ENCODE results near the gene DFFB.

DNA sequence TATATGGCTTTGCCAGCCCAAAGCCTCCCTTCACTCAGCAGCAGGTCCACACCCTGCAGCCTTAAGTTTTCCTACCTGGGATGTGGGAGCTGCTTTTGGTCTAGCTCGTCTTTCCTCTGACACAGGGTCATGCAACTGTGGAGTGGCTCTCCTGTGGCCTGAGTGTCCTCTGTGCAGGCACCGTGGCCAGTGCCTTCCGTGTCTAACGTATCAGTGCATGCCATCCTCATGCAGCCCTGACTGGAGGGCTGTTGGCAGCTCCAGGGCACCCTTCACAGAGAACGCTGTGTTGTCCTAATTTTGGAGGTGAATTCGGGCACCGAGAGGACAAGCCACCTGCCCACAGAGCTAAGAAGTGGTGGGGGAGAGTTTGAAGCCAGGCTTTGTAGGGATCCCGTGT lies 68.5 kb downstream of the DFFB start:
- TF ChIP-seq, protein P1, sequence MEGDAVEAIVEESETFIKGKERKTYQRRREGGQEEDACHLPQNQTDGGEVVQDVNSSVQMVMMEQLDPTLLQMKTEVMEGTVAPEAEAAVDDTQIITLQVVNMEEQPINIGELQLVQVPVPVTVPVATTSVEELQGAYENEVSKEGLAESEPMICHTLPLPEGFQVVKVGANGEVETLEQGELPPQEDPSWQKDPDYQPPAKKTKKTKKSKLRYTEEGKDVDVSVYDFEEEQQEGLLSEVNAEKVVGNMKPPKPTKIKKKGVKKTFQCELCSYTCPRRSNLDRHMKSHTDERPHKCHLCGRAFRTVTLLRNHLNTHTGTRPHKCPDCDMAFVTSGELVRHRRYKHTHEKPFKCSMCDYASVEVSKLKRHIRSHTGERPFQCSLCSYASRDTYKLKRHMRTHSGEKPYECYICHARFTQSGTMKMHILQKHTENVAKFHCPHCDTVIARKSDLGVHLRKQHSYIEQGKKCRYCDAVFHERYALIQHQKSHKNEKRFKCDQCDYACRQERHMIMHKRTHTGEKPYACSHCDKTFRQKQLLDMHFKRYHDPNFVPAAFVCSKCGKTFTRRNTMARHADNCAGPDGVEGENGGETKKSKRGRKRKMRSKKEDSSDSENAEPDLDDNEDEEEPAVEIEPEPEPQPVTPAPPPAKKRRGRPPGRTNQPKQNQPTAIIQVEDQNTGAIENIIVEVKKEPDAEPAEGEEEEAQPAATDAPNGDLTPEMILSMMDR (conservative IDR thresholded peaks at IDR 0.05; ENCODE audit: low read depth, low read length): no peak
- no peak for TF ChIP-seq RFX5 (IDR thresholded peaks at IDR 0.05; ENCODE audit: low read depth, low read length)
- no peak for TF ChIP-seq POLR2A (IDR thresholded peaks at IDR 0.05; ENCODE audit: low read depth, low read length)
- no peak for TF ChIP-seq RAD21 (IDR thresholded peaks at IDR 0.05; ENCODE audit: low read length)
- no peak for TF ChIP-seq MXI1 (IDR thresholded peaks at IDR 0.05; ENCODE audit: borderline replicate concordance, low read depth, low read length)
- TF ChIP-seq, protein P2, sequence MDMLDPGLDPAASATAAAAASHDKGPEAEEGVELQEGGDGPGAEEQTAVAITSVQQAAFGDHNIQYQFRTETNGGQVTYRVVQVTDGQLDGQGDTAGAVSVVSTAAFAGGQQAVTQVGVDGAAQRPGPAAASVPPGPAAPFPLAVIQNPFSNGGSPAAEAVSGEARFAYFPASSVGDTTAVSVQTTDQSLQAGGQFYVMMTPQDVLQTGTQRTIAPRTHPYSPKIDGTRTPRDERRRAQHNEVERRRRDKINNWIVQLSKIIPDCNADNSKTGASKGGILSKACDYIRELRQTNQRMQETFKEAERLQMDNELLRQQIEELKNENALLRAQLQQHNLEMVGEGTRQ (IDR thresholded peaks at IDR 0.05; ENCODE audit: low read depth, low read length): no peak
- no peak for TF ChIP-seq MAFK (IDR thresholded peaks at IDR 0.05; ENCODE audit: low read depth, low read length)
- no peak for TF ChIP-seq CEBPB (IDR thresholded peaks at IDR 0.05; ENCODE audit: low read depth, low read length)
- TF ChIP-seq CHD1 (IDR thresholded peaks at IDR 0.05; ENCODE audit: low read depth, low read length): no peak
- TF ChIP-seq SMC3 (IDR thresholded peaks at IDR 0.05; ENCODE audit: low read depth, low read length): no peak
- TF ChIP-seq FOS (IDR thresholded peaks at IDR 0.05; ENCODE audit: low read depth, low read length): no peak
- no peak for TF ChIP-seq MAZ (IDR thresholded peaks at IDR 0.05; ENCODE audit: borderline replicate concordance, low read depth, low read length)
- TF ChIP-seq BHLHE40 (IDR thresholded peaks at IDR 0.05; ENCODE audit: low read depth, low read length): no peak
